K562 (cell line): ENCODE measurements around the gene TIGIT.
A peak's percentile ranks its signal among the peaks of the same experiment; 100 is the strongest.

Experiments used
- ATF2 ChIP-seq: sonication (generic); formaldehyde crosslinking; IDR thresholded peaks from 2 replicates; pipeline ENCODE4 v1.8.1; 2022; ENCODE audit warnings: missing genetic modification reagents
- CTCF ChIP-seq, 3 experiments: IDR thresholded peaks in 2 of 3; conservative IDR thresholded peaks in 1 of 3; 2 replicates each; pipeline ENCODE4 v1.5.1; 2011 to 2012; ENCODE audit warnings: low read length in 3 of 3, mild to moderate bottlenecking in 3 of 3, control low read depth in 2 of 3, improper control_type of control experiment in 1 of 3, inconsistent platforms in 1 of 3, low read depth in 1 of 3, mixed read lengths in 1 of 3, moderate library complexity in 1 of 3; ENCODE audit not compliant: insufficient read depth in 2 of 3
- ETV6 ChIP-seq, 3 experiments: fragments of 150-350 bp in 1 of 3; sonication (generic) in 1 of 3; formaldehyde crosslinking in 1 of 3; IDR thresholded peaks; 2 replicates each; pipeline versions ENCODE4 v1.6.1 to v1.8.0; 2014 to 2022; ENCODE audit warnings: borderline replicate concordance in 2 of 3, low read depth in 2 of 3, antibody characterized with exemption in 1 of 3, low read length in 1 of 3, mild to moderate bottlenecking in 1 of 3, missing genetic modification reagents in 1 of 3
- GMEB1 ChIP-seq: fragments of 250-450 bp; sonication (Bioruptor Pico); IDR thresholded peaks from 2 replicates; pipeline ENCODE4 v1.4.0; 2020; ENCODE audit warnings: mild to moderate bottlenecking
- GTF2A2 ChIP-seq: IDR thresholded peaks from 2 replicates; pipeline ENCODE4 v1.6.1; 2016; ENCODE audit warnings: mild to moderate bottlenecking, missing genetic modification characterization, missing compliant biosample characterization
- KAT8 ChIP-seq: fragments of 450-650 bp; IDR thresholded peaks from 2 replicates; pipeline ENCODE4 v1.6.1; 2016; ENCODE audit warnings: low read depth, mild to moderate bottlenecking
- MXI1 ChIP-seq: IDR thresholded peaks from 2 replicates; pipeline ENCODE4 v1.6.1; 2011; ENCODE audit warnings: low read depth, mild to moderate bottlenecking, improper control_type of control experiment, low read length
- PHF8 ChIP-seq: fragments of 200-600 bp; sonication (generic); IDR thresholded peaks from 2 replicates; pipeline ENCODE4 v1.6.1; 2012; ENCODE audit warnings: mixed run types, mild to moderate bottlenecking, inconsistent platforms, low read length, moderate library complexity, borderline replicate concordance
- POLR2A ChIP-seq: fragments of 450-650 bp; conservative IDR thresholded peaks from 2 replicates; pipeline ENCODE4 v1.6.1; 2016
- RBM17 ChIP-seq: fragments of 200-400 bp; formaldehyde crosslinking; IDR thresholded peaks from 2 replicates; pipeline ENCODE4 v1.6.1; 2017; ENCODE audit warnings: low read depth, mild to moderate bottlenecking, low read length, borderline replicate concordance
- SIN3A ChIP-seq, 2 experiments: fragments of 150-350 bp in 1 of 2; IDR thresholded peaks; 2 replicates each; pipeline ENCODE4 v1.6.1; 2011 to 2016; ENCODE audit warnings: borderline replicate concordance in 2 of 2, low read depth in 2 of 2, low read length in 2 of 2, mild to moderate bottlenecking in 2 of 2, moderate library complexity in 2 of 2; ENCODE audit not compliant: control insufficient read depth in 1 of 2
- TBL1XR1 ChIP-seq, 2 experiments: IDR thresholded peaks; 2 replicates each; pipeline ENCODE4 v1.6.1; 2012; ENCODE audit warnings: improper control_type of control experiment in 2 of 2, low read length in 2 of 2, mild to moderate bottlenecking in 1 of 2
- TF ChIP-seq, protein P1 (sequence below), 2 experiments: IDR thresholded peaks in 1 of 2; conservative IDR thresholded peaks in 1 of 2; 2 replicates each; pipeline ENCODE4 v1.6.1; 2016; ENCODE audit warnings: low read depth in 2 of 2, mild to moderate bottlenecking in 1 of 2, missing compliant biosample characterization in 1 of 2, missing genetic modification characterization in 1 of 2, moderate library complexity in 1 of 2

DNA sequence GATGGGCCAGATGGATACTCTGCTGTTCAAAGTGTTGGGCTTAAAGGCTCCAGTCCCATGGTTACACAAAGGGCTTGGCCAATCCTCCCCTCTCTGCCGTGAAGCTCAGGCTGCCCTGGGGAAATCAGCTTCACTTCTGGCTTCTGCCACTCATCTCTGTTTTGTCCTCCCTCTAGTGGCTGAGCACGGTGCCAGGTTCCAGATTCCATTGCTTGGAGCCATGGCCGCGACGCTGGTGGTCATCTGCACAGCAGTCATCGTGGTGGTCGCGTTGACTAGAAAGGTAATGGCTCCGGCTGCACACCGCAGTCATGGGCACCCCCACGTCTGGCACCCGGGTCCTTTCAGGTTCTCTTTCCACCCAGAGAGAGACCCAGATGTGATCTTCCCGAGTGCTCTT, 5.6 kb downstream of the TIGIT start:
- TF ChIP-seq CTCF (IDR thresholded peaks at IDR 0.05 in 2 of 3, conservative IDR thresholded peaks at IDR 0.05 in 1 of 3; ENCODE audit: insufficient read depth in 2 of 3, low read depth in 1 of 3, low read length in 3 of 3) (peak in 2 of 3 experiments; percentile 25 to 44; a peak in 2 of 6 replicates), GMEB1 (CRISPR knock-in tag) (no peak), POLR2A (no peak), RBM17 (no peak), MXI1 (no peak), SIN3A (IDR thresholded peaks at IDR 0.05; ENCODE audit: borderline replicate concordance in 2 of 2, control insufficient read depth in 1 of 2, low read depth in 2 of 2, low read length in 2 of 2) (no peak), ATF2 (CRISPR knock-in tag) (no peak), ETV6 (IDR thresholded peaks at IDR 0.05; ENCODE audit: borderline replicate concordance in 1 of 2, low read depth in 2 of 2, low read length in 1 of 2) (no peak), ETV6 (CRISPR knock-in tag; IDR thresholded peaks at IDR 0.05; ENCODE audit: borderline replicate concordance) (no peak), GTF2A2 (no peak), KAT8 (no peak), TBL1XR1 (IDR thresholded peaks at IDR 0.05; ENCODE audit: low read length in 2 of 2) (no peak), PHF8 (no peak)
- TF ChIP-seq, protein P1, sequence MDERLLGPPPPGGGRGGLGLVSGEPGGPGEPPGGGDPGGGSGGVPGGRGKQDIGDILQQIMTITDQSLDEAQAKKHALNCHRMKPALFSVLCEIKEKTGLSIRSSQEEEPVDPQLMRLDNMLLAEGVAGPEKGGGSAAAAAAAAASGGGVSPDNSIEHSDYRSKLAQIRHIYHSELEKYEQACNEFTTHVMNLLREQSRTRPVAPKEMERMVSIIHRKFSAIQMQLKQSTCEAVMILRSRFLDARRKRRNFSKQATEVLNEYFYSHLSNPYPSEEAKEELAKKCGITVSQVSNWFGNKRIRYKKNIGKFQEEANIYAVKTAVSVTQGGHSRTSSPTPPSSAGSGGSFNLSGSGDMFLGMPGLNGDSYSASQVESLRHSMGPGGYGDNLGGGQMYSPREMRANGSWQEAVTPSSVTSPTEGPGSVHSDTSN (CRISPR knock-in tag; IDR thresholded peaks at IDR 0.05; ENCODE audit: low read depth): no peak
- TF ChIP-seq, protein P1 (tag; conservative IDR thresholded peaks at IDR 0.05; ENCODE audit: low read depth): no peak
